SK-N-MC (cell line): ENCODE data around the gene PPAN.

Experiments used
- EZH2 ChIP-seq: fragments of 200-600 bp; sonication (generic); IDR thresholded peaks from one replicate; pipeline ENCODE4 v1.6.1; 2017; ENCODE audit warnings: antibody characterized with exemption
- FOXP2 ChIP-seq: optimal IDR thresholded peaks from 2 replicates; pipeline ENCODE3; 2011; ENCODE audit warnings: mild to moderate bottlenecking, moderate library complexity; ENCODE audit not compliant: insufficient read depth; ENCODE audit errors: extremely low read length, control extremely low read depth
- POLR2AphosphoS5 ChIP-seq: IDR thresholded peaks from 2 replicates; pipeline ENCODE4 v1.6.1; 2012; ENCODE audit warnings: mild to moderate bottlenecking, low read depth, low read length, borderline replicate concordance

- TF ChIP-seq POLR2AphosphoS5 (no peak), EZH2 (no peak), FOXP2 (no peak)
Measured at GRCh38 chr19:10126213-10126639, 20.1 kb downstream of the PPAN start.
